Activated CD8-positive, alpha-beta T cell treated with anti-CD3 and anti-CD28 coated beads for 36 hours (primary cell): ENCODE measurements around the gene ELP5. TPM values are rescaled to one million over a fixed set of nuclear protein-coding genes. Genes with fewer than 3 reads are reported as not detected.

Experiments used
- ATAC-seq: fragments of 200-7000 bp; cut with Tn5 transposase; one replicate; pipeline ENCODE4 v1.10.0; 2021; ENCODE audit warnings: mild to moderate bottlenecking, moderate library complexity
- CTCF ChIA-PET: fragments of 350-600 bp; sonication (Branson Sonifier 250); formaldehyde crosslinking; loops from one replicate; lab custom pipeline; 2021; ENCODE audit warnings: antibody characterized with exemption; lab: Charles Lee
- POLR2A ChIA-PET: fragments of 350-600 bp; sonication (Branson Sonifier 250); formaldehyde crosslinking; loops from one replicate; lab custom pipeline; 2021; ENCODE audit warnings: antibody characterized with exemption; lab: Charles Lee
- DNase-seq: peaks from one replicate; pipeline ENCODE4 v3.0.0-alpha.2; 2020
- H3K27ac Mint-ChIP-seq: one replicate; pipeline ENCODE4 v1.8.0; 2021; ENCODE audit warnings: mild to moderate bottlenecking, mixed read lengths
- H3K27me3 Mint-ChIP-seq: one replicate; pipeline ENCODE4 v1.8.0; 2021; ENCODE audit warnings: mixed read lengths
- H3K36me3 Mint-ChIP-seq: one replicate; pipeline ENCODE4 v1.8.0; 2021; ENCODE audit warnings: low read depth, mixed read lengths
- H3K4me1 Mint-ChIP-seq: one replicate; pipeline ENCODE4 v1.8.0; 2021; ENCODE audit warnings: low read depth, mixed read lengths
- H3K4me3 Mint-ChIP-seq: one replicate; pipeline ENCODE4 v1.8.0; 2021; ENCODE audit warnings: mild to moderate bottlenecking, moderate library complexity, mixed read lengths
- H3K9me3 Mint-ChIP-seq: one replicate; pipeline ENCODE4 v1.8.0; 2021; ENCODE audit warnings: mixed read lengths
- intact Hi-C: fragments of 100-400 bp; cut with micrococcal nuclease; formaldehyde crosslinking; loops from one replicate; pipeline ENCODE4 v1.10.0; 2022
- total RNA-seq, 2 experiments: library from RNA; stranded (reverse); gene quantifications; one replicate each; pipeline ENCODE4 v1.2.3, GENCODE V29; 2021
- TF ChIP-seq, protein P1 (sequence below): fragments of 200-600 bp; IDR thresholded peaks from one replicate; pipeline ENCODE4 v1.8.0; 2022; ENCODE audit warnings: antibody characterized with exemption, mild to moderate bottlenecking

Gene ELP5
- total RNA-seq, 2 experiments from 2014 or later: 80.2 to 85.4 TPM

DNA sequence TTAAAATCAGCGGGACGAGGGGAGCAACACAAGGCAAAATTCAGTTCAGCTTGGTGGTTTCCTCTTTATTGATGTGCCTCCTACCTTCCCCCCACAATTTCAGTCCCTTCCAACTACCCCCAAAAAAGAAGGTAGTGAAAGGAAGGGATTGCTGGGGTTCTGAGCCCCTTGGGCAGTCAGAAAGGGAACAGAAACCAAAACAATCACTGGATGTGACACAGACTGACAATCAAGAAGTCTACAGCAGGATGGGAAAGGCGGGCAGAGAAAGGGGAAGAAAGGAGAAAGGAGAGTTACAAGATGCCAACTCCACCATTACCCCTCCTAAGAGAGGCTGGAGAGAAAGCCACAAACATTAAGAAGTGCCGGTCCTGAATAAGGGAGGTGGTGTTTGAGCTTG, 11.6 kb upstream of the ELP5 start:
- H3K9me3 Mint-ChIP-seq: no peaks in the 10 kb centered on the region

GRCh38 chr17:7241090-7241733, 10.8 kb upstream of the ELP5 start:
- ChIA-PET CTCF (interaction anchor here (0.7 to 7.2 kb wide), 3 partner anchors 10 to 55 kb away, joined by 4 to 41 read pairs (median 4); partner anchors contain the start of genes ACADVL and DLG4), POLR2A (interaction anchor here (0.7 to 15.6 kb wide), 7 partner anchors 8 to 334 kb away, joined by 3 to 261 read pairs (median 4); partner anchors contain the start of genes ACADVL, CTDNEP1, DLG4 and ELP5)
- peaks cover 26% of the 10 kb centered on the region for H3K36me3 Mint-ChIP-seq

More for the DNA sequence above, 11.6 kb upstream of the ELP5 start:
- TF ChIP-seq, protein P1, sequence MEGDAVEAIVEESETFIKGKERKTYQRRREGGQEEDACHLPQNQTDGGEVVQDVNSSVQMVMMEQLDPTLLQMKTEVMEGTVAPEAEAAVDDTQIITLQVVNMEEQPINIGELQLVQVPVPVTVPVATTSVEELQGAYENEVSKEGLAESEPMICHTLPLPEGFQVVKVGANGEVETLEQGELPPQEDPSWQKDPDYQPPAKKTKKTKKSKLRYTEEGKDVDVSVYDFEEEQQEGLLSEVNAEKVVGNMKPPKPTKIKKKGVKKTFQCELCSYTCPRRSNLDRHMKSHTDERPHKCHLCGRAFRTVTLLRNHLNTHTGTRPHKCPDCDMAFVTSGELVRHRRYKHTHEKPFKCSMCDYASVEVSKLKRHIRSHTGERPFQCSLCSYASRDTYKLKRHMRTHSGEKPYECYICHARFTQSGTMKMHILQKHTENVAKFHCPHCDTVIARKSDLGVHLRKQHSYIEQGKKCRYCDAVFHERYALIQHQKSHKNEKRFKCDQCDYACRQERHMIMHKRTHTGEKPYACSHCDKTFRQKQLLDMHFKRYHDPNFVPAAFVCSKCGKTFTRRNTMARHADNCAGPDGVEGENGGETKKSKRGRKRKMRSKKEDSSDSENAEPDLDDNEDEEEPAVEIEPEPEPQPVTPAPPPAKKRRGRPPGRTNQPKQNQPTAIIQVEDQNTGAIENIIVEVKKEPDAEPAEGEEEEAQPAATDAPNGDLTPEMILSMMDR: no peak
- POLR2A ChIA-PET: interaction anchor here (0.7 to 15.6 kb wide), 6 partner anchors 9 to 446 kb away, joined by 3 to 261 read pairs (median 5); partner anchors contain the start of genes ACADVL, CTDNEP1, DLG4 and ELP5
- peaks cover 45% of the 10 kb centered on the region for H3K4me1 Mint-ChIP-seq
- H3K27ac Mint-ChIP-seq: peak overlapping the region; percentile 97
- DNase-seq: no peak
- no peak for ATAC-seq
- intact Hi-C loops: no loop called here
- CTCF ChIA-PET: interaction anchor here (1.7 to 7.2 kb wide), 2 partner anchors 20 to 55 kb away, joined by 4 to 41 read pairs; partner anchors contain the start of genes ACADVL and DLG4
- H3K4me3 Mint-ChIP-seq: peak overlapping the region; percentile 96
- H3K27me3 Mint-ChIP-seq: no peaks in the 10 kb centered on the region
- H3K36me3 Mint-ChIP-seq: peaks cover 28% of the 10 kb centered on the region

GRCh38 chr17:7241783-7242716, 10.0 kb upstream of the ELP5 start, which contains the start of gene GABARAP:
GABARAP (minus strand) TSS chr17:7242449; CDS start chr17:7242330, 119 bp downstream.
- peaks cover 37% of the 10 kb centered on the region for H3K4me1 Mint-ChIP-seq
- intact Hi-C loops: no loop called here
- peak within 1 kb of the TSS; percentile 97 for H3K27ac Mint-ChIP-seq
- H3K4me3 Mint-ChIP-seq: peak within 1 kb of the TSS; percentile 82
- no peaks in the 10 kb centered on the region for H3K9me3 Mint-ChIP-seq
- ChIA-PET CTCF (interaction anchor here (0.7 to 7.2 kb wide), 4 partner anchors 9 to 54 kb away, joined by 4 to 41 read pairs (median 6); partner anchors contain the start of genes ACADVL and DLG4), POLR2A (interaction anchor here (0.7 to 15.6 kb wide), 18 partner anchors 8 to 981 kb away, joined by 3 to 261 read pairs (median 3); partner anchors contain the start of genes ACADVL, CTDNEP1, DLG4 and DVL2)
- H3K36me3 Mint-ChIP-seq: peaks cover 24% of the 10 kb centered on the region
- DNase-seq: peak; percentile 94
- TF ChIP-seq, protein P1: no peak
- no peaks in the 10 kb centered on the region for H3K27me3 Mint-ChIP-seq
- peak; percentile 52 for ATAC-seq

More at GRCh38 chr17:7241090-7241733, 10.8 kb upstream of the ELP5 start:
- Mint-ChIP-seq H3K27me3 (no peaks in the 10 kb centered on the region), H3K4me1 (peaks cover 38% of the 10 kb centered on the region), H3K27ac (peak overlapping the region; percentile 97), H3K4me3 (peak overlapping the region; percentile 82), H3K9me3 (no peaks in the 10 kb centered on the region)
- TF ChIP-seq, protein P1: no peak
- intact Hi-C loops: no loop called here
- ATAC-seq: no peak
- no peak for DNase-seq

- Mint-ChIP-seq H3K27ac (peak overlapping the region; percentile 97), H3K9me3 (no peaks in the 10 kb centered on the region), H3K27me3 (no peaks in the 10 kb centered on the region), H3K36me3 (peaks cover 23% of the 10 kb centered on the region), H3K4me3 (peak overlapping the region; percentile 82), H3K4me1 (peaks cover 34% of the 10 kb centered on the region)
- intact Hi-C loops: no loop called here
- CTCF ChIA-PET: interaction anchor here (1.9 to 7.2 kb wide), 2 partner anchors 23 to 53 kb away, joined by 8 to 41 read pairs; partner anchors contain the start of genes ACADVL and DLG4
- peak; percentile 96 for DNase-seq
- POLR2A ChIA-PET: interaction anchor here (0.7 to 15.6 kb wide), 15 partner anchors 7 to 980 kb away, joined by 3 to 261 read pairs (median 3); partner anchors contain the start of genes ACADVL, CTDNEP1, DLG4 and DVL2
- ATAC-seq: peak; percentile 28
- TF ChIP-seq, protein P1: no peak
These were observed 9.1 kb upstream of the ELP5 start for GRCh38 chr17:7242717-7243452.
